ENCODE measurements around the gene NHEJ1. TPM values are rescaled to one million over a fixed set of nuclear protein-coding genes. Genes with fewer than 3 reads are reported as not detected.

The NHEJ1 gene
- total and polyA plus RNA-seq, 9 donors: 10.8 to 23.1 (median 17.1) TPM

DNA sequence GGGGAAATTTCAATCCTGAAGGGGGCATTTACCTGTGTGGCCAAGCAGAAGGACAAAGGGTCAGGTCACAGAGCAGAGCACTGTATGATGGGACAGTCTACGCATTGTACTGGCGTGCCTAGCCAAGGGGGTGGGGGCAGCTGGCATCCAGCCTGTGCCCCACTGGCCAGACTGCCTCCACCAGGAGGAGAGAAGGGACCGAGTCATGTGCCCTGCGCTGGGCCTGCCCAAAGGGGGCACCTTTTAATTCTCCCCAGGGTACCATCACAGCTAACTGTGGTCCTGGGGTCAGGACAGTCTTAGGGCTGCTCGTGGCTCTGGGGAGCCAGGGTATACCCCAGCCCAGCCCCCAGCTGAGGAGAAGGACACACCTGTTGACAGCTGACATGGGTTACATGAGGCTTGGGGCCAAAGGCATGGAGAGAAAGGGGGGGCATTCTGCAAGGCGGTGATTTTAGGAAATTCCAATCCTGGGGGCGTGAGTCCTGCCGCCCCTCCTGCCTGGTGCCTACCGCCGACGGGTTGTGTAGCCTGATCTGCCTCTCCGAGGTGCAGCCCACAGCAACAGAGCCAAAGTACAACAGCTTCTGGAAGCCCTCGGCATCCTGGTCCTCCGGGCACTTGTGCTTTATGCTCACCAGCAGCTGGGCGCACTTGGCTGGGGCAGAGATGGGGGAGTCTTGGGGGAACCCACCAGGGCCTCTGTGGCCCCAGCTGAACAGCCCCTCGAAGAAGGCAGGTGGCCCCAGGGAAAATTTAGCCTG, 130.3 kb downstream of the NHEJ1 start:
- intact Hi-C loops (cut with DNase I): no loop called here
- Histone ChIP-seq H3K4me1 (ENCODE audit: insufficient read depth) (no peaks in the 10 kb centered on the region), H3K9me3 (no peaks in the 10 kb centered on the region), H3K4me3 (no peak overlapping the region), H3K27ac (no peak overlapping the region), H3K27me3 (no peaks in the 10 kb centered on the region), H3K36me3 (no peaks in the 10 kb centered on the region)
- no peak for TF ChIP-seq CTCF (IDR thresholded peaks at IDR 0.05)
- no peak for TF ChIP-seq POLR2A (IDR thresholded peaks at IDR 0.05)
- TF ChIP-seq EP300 (IDR thresholded peaks at IDR 0.05): no peak
- DNase-seq: no peak
- 67 to 73% (median 69%) methylated on average over 10 to 16 of the region's 16 CpGs for WGBS, 3 donors

DNA sequence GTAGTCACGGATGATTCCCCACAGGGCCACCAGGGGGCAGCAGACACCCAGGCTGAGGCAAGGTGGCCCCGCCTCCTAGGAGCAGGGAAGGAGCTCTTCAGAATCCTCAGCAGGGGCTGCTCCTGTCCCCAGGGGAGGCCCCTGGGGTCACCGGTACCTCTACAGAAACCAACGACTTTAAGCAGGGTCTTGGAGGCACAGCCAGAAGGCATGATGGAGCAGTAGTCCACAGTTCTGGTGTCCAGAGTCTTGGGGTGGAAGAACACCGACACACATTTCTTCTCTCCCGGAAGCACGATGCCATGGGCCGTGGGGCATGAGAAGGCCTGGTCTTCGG, 130.8 kb downstream of the NHEJ1 start:
- 31 to 48% (median 44%) methylated on average over 8 to 9 of the region's 9 CpGs for WGBS, 3 donors
- Histone ChIP-seq H3K4me1 (ENCODE audit: insufficient read depth) (no peaks in the 10 kb centered on the region), H3K27ac (no peak overlapping the region), H3K27me3 (no peaks in the 10 kb centered on the region), H3K36me3 (no peaks in the 10 kb centered on the region), H3K4me3 (no peak overlapping the region), H3K9me3 (no peaks in the 10 kb centered on the region)
- no peak for TF ChIP-seq POLR2A (IDR thresholded peaks at IDR 0.05)
- no peak for TF ChIP-seq EP300 (IDR thresholded peaks at IDR 0.05)
- peak; percentile 54 to 79 (median 77) for TF ChIP-seq CTCF (IDR thresholded peaks at IDR 0.05)
- intact Hi-C loops (cut with DNase I): no loop called here
- peak; percentile 61 to 84 (median 76) for DNase-seq

- intact Hi-C loops (cut with DNase I): no loop called here
- Histone ChIP-seq H3K4me3 (no peak overlapping the region), H3K9me3 (no peaks in the 10 kb centered on the region), H3K27ac (no peak overlapping the region), H3K36me3 (no peaks in the 10 kb centered on the region), H3K4me1 (ENCODE audit: insufficient read depth) (no peaks in the 10 kb centered on the region), H3K27me3 (no peaks in the 10 kb centered on the region)
- DNase-seq: no peak
- TF ChIP-seq EP300 (IDR thresholded peaks at IDR 0.05): no peak
- no peak for TF ChIP-seq CTCF (IDR thresholded peaks at IDR 0.05)
- no peak for TF ChIP-seq POLR2A (IDR thresholded peaks at IDR 0.05)
- 67 to 75% (median 71%) methylated on average over 10 to 13 of the region's 13 CpGs for WGBS, 3 donors
Observed at GRCh38 chr2:219028996-219029828, 131.4 kb downstream of the NHEJ1 start.

DNA sequence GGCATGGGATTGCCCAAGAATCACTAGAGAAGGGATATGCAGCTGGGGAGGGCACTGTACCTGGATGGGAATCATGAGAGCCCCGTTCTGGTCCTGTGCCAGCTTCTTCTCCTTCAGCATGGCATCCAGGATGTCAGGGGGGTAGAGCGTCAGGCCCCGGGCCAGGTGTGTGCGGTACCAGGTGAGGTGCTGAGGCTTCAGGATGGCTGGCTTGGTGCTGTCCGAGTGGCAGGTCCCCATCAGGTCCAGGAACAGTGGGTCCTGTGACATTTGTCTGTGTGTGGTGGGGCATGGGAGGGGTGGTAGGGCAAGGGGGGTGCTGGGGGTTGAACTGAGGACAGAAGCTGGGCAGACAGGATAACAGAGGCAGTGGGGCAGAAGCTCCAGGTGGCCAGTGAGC, 132.5 kb downstream of the NHEJ1 start:
- H3K27ac ChIP-seq: no peak overlapping the region
- 70 to 75% (median 74%) methylated on average over 5 of the region's 5 CpGs for WGBS, 3 donors
- TF ChIP-seq EP300 (IDR thresholded peaks at IDR 0.05) (no peak), POLR2A (IDR thresholded peaks at IDR 0.05) (no peak), CTCF (IDR thresholded peaks at IDR 0.05) (no peak)
- H3K27me3 ChIP-seq: no peaks in the 10 kb centered on the region
- intact Hi-C loops (cut with DNase I): no loop called here
- no peaks in the 10 kb centered on the region for H3K4me1 ChIP-seq (ENCODE audit: insufficient read depth)
- no peak for DNase-seq
- H3K36me3 ChIP-seq: no peaks in the 10 kb centered on the region
- no peak overlapping the region for H3K4me3 ChIP-seq
- H3K9me3 ChIP-seq: no peaks in the 10 kb centered on the region

All from ovary (tissue), 9 donors.